ENCODE measurements around the gene LMX1A. TPM values are rescaled to one million over a fixed set of nuclear protein-coding genes. Genes with fewer than 3 reads are reported as not detected.
A peak's percentile ranks its signal among the peaks of the same experiment; 100 is the strongest.

Gene LMX1A
- total RNA-seq, 4 donors from 2014 or later, result 0.29 to 0.33 TPM; not detected in 2

DNA sequence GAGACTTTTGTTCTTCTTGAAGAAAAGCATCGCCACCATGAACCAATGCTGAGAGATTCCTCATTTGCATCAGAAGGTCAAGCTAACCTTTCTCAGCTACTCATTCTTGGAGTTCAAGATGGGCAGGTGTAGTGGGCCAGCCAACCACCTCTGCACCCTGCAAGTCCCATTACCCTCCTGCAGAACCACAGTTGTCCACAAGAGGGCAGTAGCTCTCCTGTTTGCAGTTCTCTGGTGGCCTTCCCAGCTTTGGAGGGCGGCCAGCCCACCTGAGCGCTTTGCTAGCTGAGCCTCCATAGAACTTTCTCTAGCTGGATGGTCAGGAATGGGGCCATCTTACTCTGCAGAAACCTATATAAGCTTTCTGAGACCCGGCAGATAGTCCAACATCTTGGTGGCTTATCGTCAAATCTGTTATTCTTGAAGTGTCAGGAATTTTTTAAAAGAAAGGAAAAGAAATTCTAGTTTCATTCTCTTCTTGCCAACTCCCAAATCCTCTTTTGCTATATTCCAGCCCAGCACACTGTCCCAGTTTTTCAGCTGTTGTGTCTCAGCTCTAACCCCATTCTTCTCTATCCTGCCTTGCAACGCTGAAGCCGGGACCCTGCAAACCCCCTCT lies 11.0 kb upstream of the LMX1A start:
- TF ChIP-seq POLR2A (IDR thresholded peaks at IDR 0.05), result no peak
- TF ChIP-seq, protein P1, sequence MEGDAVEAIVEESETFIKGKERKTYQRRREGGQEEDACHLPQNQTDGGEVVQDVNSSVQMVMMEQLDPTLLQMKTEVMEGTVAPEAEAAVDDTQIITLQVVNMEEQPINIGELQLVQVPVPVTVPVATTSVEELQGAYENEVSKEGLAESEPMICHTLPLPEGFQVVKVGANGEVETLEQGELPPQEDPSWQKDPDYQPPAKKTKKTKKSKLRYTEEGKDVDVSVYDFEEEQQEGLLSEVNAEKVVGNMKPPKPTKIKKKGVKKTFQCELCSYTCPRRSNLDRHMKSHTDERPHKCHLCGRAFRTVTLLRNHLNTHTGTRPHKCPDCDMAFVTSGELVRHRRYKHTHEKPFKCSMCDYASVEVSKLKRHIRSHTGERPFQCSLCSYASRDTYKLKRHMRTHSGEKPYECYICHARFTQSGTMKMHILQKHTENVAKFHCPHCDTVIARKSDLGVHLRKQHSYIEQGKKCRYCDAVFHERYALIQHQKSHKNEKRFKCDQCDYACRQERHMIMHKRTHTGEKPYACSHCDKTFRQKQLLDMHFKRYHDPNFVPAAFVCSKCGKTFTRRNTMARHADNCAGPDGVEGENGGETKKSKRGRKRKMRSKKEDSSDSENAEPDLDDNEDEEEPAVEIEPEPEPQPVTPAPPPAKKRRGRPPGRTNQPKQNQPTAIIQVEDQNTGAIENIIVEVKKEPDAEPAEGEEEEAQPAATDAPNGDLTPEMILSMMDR (IDR thresholded peaks at IDR 0.05), result peak; percentile 70 to 98 (median 90)
- WGBS, 2 donors, result 39 to 49% methylated on average over 7 of the region's 7 CpGs
- Histone ChIP-seq H3K36me3 (no peaks in the 10 kb centered on the region), H3K4me1 (peaks cover 6 to 26% of the 10 kb centered on the region in 2 donors), H3K4me3 (replicated peaks in 1 of 3) (no peak overlapping the region), H3K27ac (no peak overlapping the region), H3K9me3 (no peaks in the 10 kb centered on the region), H3K27me3 (no peaks in the 10 kb centered on the region)
- peak; percentile 88 to 91 for DNase-seq
- intact Hi-C loops (cut with DNase I), result loop anchor here (10.0 kb wide), 1 partner anchor 223 kb away; no protein-coding TSS in a partner anchor

DNA sequence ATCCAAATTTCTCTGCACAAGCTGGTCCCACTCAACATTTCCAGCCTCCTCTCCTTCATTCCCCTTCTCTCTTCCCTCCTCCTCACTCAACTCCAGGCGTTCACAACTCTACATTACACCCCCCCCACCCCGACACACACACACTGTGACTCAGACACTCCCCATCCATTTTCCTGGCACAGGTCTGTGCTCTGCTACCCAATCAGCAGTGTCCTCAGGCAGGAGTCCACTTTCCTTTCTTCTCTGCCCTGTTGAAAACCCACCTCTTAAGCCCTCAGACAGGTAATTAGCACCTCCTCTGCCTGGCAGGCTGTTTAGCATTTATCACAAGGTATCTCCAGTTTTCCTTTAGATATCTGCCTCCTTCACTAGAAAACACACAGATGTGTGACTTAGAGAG lies 8.8 kb upstream of the LMX1A start:
- Histone ChIP-seq H3K27ac (no peak overlapping the region), H3K36me3 (no peaks in the 10 kb centered on the region), H3K9me3 (no peaks in the 10 kb centered on the region), H3K27me3 (no peaks in the 10 kb centered on the region), H3K4me1 (peaks cover 0 to 12% of the 10 kb centered on the region in 2 donors), H3K4me3 (replicated peaks in 1 of 3) (no peak overlapping the region)
- DNase-seq, result no peak
- whole genome bisulfite sequencing, 2 donors, result 51 to 61% methylated on average over 2 of the region's 2 CpGs
- TF ChIP-seq, protein P1 (IDR thresholded peaks at IDR 0.05), result no peak
- TF ChIP-seq POLR2A (IDR thresholded peaks at IDR 0.05), result no peak
- intact Hi-C loops (cut with DNase I), result loop anchor here (10.0 kb wide), 1 partner anchor 221 kb away; no protein-coding TSS in a partner anchor

DNA sequence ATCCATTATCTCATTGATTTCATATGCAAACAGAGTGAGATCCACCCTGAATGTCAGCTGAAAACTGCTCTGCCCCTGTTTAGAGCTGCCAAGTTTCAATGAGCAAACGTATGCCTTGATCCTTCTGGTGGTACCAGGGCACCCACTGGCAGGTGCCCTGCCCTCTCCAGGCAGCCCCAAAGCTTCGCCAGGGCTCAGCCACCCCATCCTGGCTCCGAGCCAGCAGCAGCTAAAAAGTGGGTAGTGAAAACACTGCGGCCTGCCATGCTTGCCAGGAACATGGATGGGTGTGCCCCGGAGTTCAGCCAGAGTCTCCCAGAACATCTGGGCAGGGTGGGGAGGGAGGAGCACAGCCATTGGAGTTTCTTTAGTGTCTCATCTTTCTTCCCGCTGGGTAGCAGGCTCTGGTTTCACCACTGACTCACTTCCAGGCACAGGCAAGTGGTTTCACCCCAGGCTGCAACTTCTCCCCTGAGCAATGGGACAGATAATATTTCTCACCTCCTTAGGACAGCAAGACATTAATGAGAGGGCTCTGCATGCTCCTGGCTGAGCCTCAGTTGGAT lies 8.1 kb upstream of the LMX1A start:
- TF ChIP-seq, protein P1 (IDR thresholded peaks at IDR 0.05), result no peak
- no peak for TF ChIP-seq POLR2A (IDR thresholded peaks at IDR 0.05)
- H3K4me1 ChIP-seq, result peaks cover 0 to 12% of the 10 kb centered on the region in 2 donors
- peak; percentile 46 to 60 for DNase-seq
- no peak overlapping the region for H3K4me3 ChIP-seq (replicated peaks in 1 of 3)
- no peaks in the 10 kb centered on the region for H3K9me3 ChIP-seq
- WGBS, 2 donors, result 34 to 44% methylated on average over 4 to 6 of the region's 6 CpGs
- H3K27ac ChIP-seq, result no peak overlapping the region
- no peaks in the 10 kb centered on the region for H3K27me3 ChIP-seq
- intact Hi-C loops (cut with DNase I), result loop anchor here (10.0 kb wide), 1 partner anchor 220 kb away; no protein-coding TSS in a partner anchor
- H3K36me3 ChIP-seq, result no peaks in the 10 kb centered on the region

DNA sequence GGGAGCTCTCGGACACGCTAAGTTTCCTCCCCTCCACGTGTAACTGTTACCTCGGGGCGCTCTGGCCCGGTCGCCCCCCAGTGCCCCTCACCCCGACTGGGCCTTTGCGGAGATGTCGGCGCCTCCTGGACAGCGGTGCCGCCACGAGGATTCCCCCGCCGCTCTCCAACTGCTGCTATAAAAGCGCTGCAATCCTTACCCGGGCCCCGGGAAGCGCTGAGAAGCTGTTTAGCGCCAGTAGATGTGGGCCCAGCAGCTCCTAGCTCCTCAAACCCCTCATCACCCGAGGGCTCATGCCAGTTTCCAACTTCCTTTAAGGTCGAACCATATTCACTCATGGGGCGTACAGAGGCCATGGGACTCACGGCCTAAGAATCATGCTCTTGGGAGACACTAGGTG lies 361 bp upstream of the LMX1A start:
- no peak overlapping the region for H3K4me3 ChIP-seq (replicated peaks in 1 of 3)
- no peak overlapping the region for H3K27ac ChIP-seq
- intact Hi-C loops (cut with DNase I), result no loop called here
- H3K36me3 ChIP-seq, result no peaks in the 10 kb centered on the region
- H3K9me3 ChIP-seq, result no peaks in the 10 kb centered on the region
- peaks cover 36% of the 10 kb centered on the region for H3K27me3 ChIP-seq
- H3K4me1 ChIP-seq, result peaks cover 16 to 31% of the 10 kb centered on the region in 2 donors
- no peak for DNase-seq
- TF ChIP-seq, protein P1 (IDR thresholded peaks at IDR 0.05), result no peak
- no peak for TF ChIP-seq POLR2A (IDR thresholded peaks at IDR 0.05)
- WGBS, 2 donors, result 36 to 51% methylated on average over 10 to 16 of the region's 25 CpGs
